AG04450 (cell line): ENCODE results near the gene GSC2. TPM values are rescaled to one million over a fixed set of nuclear protein-coding genes. Genes with fewer than 3 reads are reported as not detected.

Experiments
- CTCF ChIA-PET: fragments of 300-600, 350-600 bp; formaldehyde crosslinking; extraction: SDS; loops from one replicate; lab custom pipeline; 2022; ENCODE audit warnings: antibody characterized with exemption, inconsistent platforms; lab: Charles Lee
- POLR2A ChIA-PET: fragments of 350-600 bp; formaldehyde crosslinking; extraction: SDS; loops from one replicate; lab custom pipeline; 2021; ENCODE audit warnings: antibody characterized with exemption, inconsistent platforms; lab: Yijun Ruan, JAX
- DNase-seq: peaks from one replicate; pipeline ENCODE4 v3.0.0-alpha.2; 2011; ENCODE audit warnings: low read depth, low spot score
- H3K27ac ChIP-seq: one replicate; pipeline ENCODE4 v1.5.1; 2012; ENCODE audit warnings: low read depth, low read length, control low read depth
- H3K27me3 ChIP-seq: one replicate; pipeline ENCODE4 v1.6.0; 2012; ENCODE audit warnings: low read length; ENCODE audit not compliant: control insufficient read depth, insufficient read depth
- H3K4me3 ChIP-seq: 2 replicates; pipeline ENCODE4 v1.5.1; 2011; ENCODE audit warnings: mild to moderate bottlenecking, low read depth, low read length, control low read depth
- H3K9me3 ChIP-seq: 2 replicates; pipeline ENCODE4 v1.5.1; 2012; ENCODE audit warnings: low read length; ENCODE audit not compliant: control insufficient read depth, insufficient read depth
- polyA plus RNA-seq: library from polyadenylated mRNA; depleted of rRNA; stranded (reverse); fragments of >200 nt; gene quantifications from 2 replicates; pipeline ENCODE4 v1.2.3, GENCODE V29; 2011
- TF ChIP-seq, protein P1 (sequence below): IDR thresholded peaks from 2 replicates; pipeline ENCODE4 v1.5.1; 2011; ENCODE audit warnings: low read depth, low read length, control low read depth, inconsistent platforms

GSC2 gene
- polyA plus RNA-seq, 1 experiment, result not detected

DNA sequence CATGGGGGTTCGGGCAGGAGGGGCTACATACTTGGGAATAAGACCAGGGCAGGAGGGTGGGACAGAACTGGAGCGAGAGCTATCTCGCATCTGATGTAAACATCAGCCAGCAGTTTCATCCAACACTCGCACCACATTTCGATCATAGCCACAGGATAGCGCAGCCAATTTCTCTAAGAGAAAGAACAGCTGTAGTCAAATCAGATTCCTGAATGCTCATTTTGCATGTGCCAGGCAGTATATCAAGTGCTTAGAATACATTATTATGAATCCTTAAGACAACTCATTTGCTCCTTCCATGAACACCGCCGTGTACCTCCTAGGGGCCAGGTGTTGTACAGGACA, 42.4 kb downstream of the GSC2 start:
- no peak for DNase-seq
- Histone ChIP-seq H3K27ac (no peak overlapping the region), H3K4me3 (no peak overlapping the region), H3K27me3 (no peaks in the 10 kb centered on the region), H3K9me3 (no peaks in the 10 kb centered on the region)
- TF ChIP-seq, protein P1, sequence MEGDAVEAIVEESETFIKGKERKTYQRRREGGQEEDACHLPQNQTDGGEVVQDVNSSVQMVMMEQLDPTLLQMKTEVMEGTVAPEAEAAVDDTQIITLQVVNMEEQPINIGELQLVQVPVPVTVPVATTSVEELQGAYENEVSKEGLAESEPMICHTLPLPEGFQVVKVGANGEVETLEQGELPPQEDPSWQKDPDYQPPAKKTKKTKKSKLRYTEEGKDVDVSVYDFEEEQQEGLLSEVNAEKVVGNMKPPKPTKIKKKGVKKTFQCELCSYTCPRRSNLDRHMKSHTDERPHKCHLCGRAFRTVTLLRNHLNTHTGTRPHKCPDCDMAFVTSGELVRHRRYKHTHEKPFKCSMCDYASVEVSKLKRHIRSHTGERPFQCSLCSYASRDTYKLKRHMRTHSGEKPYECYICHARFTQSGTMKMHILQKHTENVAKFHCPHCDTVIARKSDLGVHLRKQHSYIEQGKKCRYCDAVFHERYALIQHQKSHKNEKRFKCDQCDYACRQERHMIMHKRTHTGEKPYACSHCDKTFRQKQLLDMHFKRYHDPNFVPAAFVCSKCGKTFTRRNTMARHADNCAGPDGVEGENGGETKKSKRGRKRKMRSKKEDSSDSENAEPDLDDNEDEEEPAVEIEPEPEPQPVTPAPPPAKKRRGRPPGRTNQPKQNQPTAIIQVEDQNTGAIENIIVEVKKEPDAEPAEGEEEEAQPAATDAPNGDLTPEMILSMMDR, result no peak
- ChIA-PET CTCF (interaction anchor here (1.1 kb wide), 1 partner anchor 38 kb away, joined by 4 read pairs; no protein-coding TSS in a partner anchor), POLR2A (no interaction called here)

DNA sequence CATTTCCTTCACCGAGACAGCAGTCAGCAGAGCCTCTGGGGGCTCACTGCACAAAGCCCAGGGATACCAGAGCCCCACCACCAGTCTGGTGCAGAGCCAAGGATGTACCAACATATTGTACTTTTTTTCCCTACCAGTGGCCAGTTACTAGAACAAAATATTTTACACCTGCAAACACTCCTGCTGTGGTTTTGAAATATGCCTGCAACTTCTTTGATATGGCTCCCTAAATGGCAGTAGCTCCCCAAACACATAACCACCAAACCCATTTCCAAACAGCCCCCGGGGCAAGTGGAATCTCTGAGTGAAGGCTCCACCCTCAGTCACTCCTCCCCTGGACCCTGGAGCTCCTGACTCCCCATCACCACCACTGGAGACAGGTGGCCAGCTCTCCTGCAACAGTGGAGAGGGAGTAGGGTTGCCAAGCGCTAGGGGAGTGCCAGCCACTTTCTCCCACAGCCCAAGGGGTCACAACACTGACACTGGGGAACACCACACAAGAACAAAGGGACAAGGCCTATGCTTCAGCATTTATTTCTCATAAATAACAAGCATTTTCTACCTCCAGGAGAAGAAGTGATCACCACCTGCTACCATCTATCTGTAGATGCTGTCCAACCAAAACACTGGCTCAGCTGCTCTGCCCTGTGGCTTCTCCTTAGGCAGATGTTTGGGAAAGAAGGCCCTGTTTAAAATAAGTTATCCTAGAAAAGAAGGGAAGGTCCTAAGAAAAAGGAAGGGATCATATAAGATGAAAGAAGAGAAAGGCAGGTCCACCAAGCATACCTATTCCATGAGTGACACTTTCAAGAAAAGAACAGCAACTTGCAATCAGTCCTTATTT, 43.0 kb downstream of the GSC2 start:
- TF ChIP-seq, protein P1, result no peak
- Histone ChIP-seq H3K9me3 (no peaks in the 10 kb centered on the region), H3K27ac (no peak overlapping the region), H3K4me3 (no peak overlapping the region), H3K27me3 (no peaks in the 10 kb centered on the region)
- no peak for DNase-seq
- ChIA-PET POLR2A (no interaction called here), CTCF (interaction anchor here (1.1 kb wide), 1 partner anchor 38 kb away, joined by 4 read pairs; no protein-coding TSS in a partner anchor)

DNA sequence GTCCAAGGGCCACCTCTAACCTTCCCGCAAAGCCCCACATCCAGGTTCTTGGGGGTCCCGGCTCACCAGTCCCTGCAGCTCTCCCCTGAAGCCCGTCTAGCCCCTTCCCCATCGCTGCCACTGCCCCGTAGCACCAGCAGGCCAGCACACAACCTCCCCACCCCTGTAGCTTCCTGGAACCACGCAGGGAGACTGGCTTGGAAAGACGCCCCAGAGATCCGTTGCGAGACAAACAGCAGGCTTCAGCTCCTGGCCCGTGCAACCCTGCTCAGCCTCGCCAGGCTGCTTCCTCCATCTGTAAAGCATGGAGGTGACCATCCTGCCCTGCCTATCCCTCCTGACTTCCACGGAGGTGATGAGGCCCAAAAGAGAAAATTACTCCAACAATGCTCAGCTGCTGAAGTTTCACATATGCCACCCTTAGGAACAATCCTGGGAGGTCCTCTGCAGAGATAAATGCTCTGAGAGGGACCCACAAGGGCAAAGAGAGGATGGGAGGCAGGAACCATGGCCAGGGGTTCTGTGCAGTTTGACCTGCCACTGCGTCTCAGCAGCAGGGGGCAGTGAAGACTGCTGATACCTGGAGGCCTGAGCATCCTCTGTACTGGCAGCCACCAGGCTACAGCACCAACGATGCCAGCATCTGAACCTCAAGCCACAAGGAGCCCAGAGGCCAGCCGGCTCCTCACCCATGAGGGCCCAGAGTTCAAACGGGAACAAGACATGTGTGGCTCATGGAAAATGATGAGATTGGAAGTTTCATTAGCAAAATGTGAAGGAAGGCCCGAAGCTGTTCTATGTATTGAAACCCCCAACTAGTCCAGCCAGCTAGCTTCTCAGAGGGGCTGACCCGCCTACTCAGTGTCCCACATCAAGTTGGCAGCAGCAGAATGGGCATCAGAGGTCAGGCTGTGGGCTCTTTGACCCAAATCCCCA, 44.0 kb downstream of the GSC2 start:
- H3K27me3 ChIP-seq, result no peaks in the 10 kb centered on the region
- no peaks in the 10 kb centered on the region for H3K9me3 ChIP-seq
- DNase-seq, result no peak
- no peak overlapping the region for H3K4me3 ChIP-seq
- TF ChIP-seq, protein P1, result peak; percentile 30; the same call in 1 of the 2 replicates
- ChIA-PET POLR2A (no interaction called here), CTCF (no interaction called here)
- no peak overlapping the region for H3K27ac ChIP-seq

DNA sequence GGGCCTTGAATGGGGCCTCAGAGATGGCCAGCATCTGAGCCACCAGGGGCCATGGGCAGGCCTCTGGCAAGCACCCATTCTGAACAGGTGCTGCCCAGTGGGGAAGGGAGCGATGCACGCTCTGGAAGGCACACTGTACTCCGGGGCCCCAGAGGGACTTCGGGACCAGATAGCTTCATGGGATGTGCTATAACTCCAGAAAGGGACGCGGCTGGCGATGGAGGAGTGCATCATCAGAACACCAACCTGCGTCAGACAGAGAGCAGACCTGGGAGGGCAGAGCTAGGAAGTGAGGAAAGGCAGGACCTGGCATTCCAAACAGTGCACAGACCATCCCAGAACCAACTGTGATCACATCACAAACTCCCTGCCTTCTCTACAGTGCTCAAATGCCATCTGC, 44.6 kb downstream of the GSC2 start:
- Histone ChIP-seq H3K27me3 (no peaks in the 10 kb centered on the region), H3K27ac (no peak overlapping the region), H3K4me3 (no peak overlapping the region), H3K9me3 (no peaks in the 10 kb centered on the region)
- CTCF ChIA-PET, result no interaction called here
- no peak for DNase-seq
- POLR2A ChIA-PET, result no interaction called here
- TF ChIP-seq, protein P1, result no peak
